GF-D8 (cell line): ENCODE measurements around the gene YDJC.
"Not testable (repeated sequence)": the region's sequence is repeated elsewhere in the genome, so short reads cannot be mapped to it uniquely, and the experiment has no call there.

Experiments
- DNase-seq: peaks from one replicate; lab custom pipeline; 2025; lab: John Stamatoyannopoulos, UW

The YDJC gene

GRCh38 chr22:21631025-21631424 lies 1.2 kb upstream of the YDJC start:
- no peak for DNase-seq

- no peak for DNase-seq
Measured at GRCh38 chr22:21628386-21629254, 1.2 kb downstream of the YDJC start.

- DNase-seq = no peak
Measured at GRCh38 chr22:21626735-21627469, 2.9 kb downstream of the YDJC start.

GRCh38 chr22:21626073-21626734 lies 3.6 kb downstream of the YDJC start:
- no peak for DNase-seq

GRCh38 chr22:21624880-21625791 lies 4.7 kb downstream of the YDJC start:
- no peak for DNase-seq

GRCh38 chr22:21624120-21624879 lies 5.5 kb downstream of the YDJC start:
- DNase-seq = no peak

- no peak for DNase-seq
Measured at GRCh38 chr22:21623648-21623970, 6.2 kb downstream of the YDJC start.

- DNase-seq = no peak
Measured at GRCh38 chr22:21622919-21623647, 6.7 kb downstream of the YDJC start.

- no peak for DNase-seq
Measured at GRCh38 chr22:21622011-21622918, 7.6 kb downstream of the YDJC start.

GRCh38 chr22:21621025-21621424 lies 8.8 kb downstream of the YDJC start:
- DNase-seq = no peak

- not testable (repeated sequence) for DNase-seq
Measured at GRCh38 chr22:21617337-21617736, 12.5 kb downstream of the YDJC start.

- DNase-seq = no peak
Measured at GRCh38 chr22:21615731-21616130, 14.1 kb downstream of the YDJC start.

- DNase-seq = no peak
Measured at GRCh38 chr22:21613553-21614233, 16.1 kb downstream of the YDJC start.

- DNase-seq = no peak
Measured at GRCh38 chr22:21612858-21613257, 17.0 kb downstream of the YDJC start.

GRCh38 chr22:21611210-21611977 lies 18.4 kb downstream of the YDJC start:
- no peak for DNase-seq

- DNase-seq = not testable (repeated sequence)
Measured at GRCh38 chr22:21609556-21610157, 20.2 kb downstream of the YDJC start.

GRCh38 chr22:21606775-21607174 lies 23.0 kb downstream of the YDJC start:
- DNase-seq = no peak
